Peyer's patch (tissue), 4 donors: ENCODE results near the gene COBL.

Source experiments
- POLR2A ChIP-seq, 2 donors: fragments of 450-650 bp; IDR thresholded peaks; one replicate each; pipeline ENCODE4 v1.5.1; 2017; ENCODE audit warnings: antibody characterized with exemption in 2 of 2, mild to moderate bottlenecking in 2 of 2, moderate library complexity in 2 of 2
- TF ChIP-seq, protein P1 (sequence below), 6 experiments: fragments of 450-650 bp in 4 of 6; fragments of 200-600 bp in 2 of 6; sonication (generic) in 1 of 6; IDR thresholded peaks; one replicate each; pipeline ENCODE4 v1.5.1; 2017 to 2019; ENCODE audit warnings: antibody characterized with exemption in 6 of 6, mild to moderate bottlenecking in 3 of 6, moderate library complexity in 1 of 6

DNA sequence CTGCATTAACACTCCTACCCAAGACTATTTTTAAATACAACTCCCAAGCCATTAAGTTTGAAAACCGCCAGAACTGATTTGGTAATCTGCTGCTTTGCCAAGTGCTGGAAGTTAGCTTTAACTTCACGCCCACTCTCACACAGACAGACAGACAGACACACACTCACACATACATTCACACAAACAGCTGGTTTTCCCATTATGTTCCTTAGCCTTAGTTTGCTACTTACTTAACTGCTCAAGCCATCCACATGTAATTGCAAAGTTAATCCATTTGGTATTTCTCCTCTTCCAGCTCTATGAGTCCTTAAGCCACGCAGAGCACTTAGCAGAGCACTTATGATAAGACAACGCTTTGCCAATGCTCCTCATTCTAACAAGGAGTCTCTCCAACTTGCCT lies 8.3 kb downstream of the COBL start:
- TF ChIP-seq, protein P1, sequence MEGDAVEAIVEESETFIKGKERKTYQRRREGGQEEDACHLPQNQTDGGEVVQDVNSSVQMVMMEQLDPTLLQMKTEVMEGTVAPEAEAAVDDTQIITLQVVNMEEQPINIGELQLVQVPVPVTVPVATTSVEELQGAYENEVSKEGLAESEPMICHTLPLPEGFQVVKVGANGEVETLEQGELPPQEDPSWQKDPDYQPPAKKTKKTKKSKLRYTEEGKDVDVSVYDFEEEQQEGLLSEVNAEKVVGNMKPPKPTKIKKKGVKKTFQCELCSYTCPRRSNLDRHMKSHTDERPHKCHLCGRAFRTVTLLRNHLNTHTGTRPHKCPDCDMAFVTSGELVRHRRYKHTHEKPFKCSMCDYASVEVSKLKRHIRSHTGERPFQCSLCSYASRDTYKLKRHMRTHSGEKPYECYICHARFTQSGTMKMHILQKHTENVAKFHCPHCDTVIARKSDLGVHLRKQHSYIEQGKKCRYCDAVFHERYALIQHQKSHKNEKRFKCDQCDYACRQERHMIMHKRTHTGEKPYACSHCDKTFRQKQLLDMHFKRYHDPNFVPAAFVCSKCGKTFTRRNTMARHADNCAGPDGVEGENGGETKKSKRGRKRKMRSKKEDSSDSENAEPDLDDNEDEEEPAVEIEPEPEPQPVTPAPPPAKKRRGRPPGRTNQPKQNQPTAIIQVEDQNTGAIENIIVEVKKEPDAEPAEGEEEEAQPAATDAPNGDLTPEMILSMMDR (IDR thresholded peaks at IDR 0.05), result no peak
- TF ChIP-seq POLR2A (IDR thresholded peaks at IDR 0.05), result no peak
